Erythroblast (primary cell): Measurements from ENCODE around the gene TULP1.

Experiments
- GATA1 ChIP-seq: IDR thresholded peaks from 2 replicates; pipeline ENCODE4 v1.6.1; 2011; ENCODE audit warnings: low read depth, mild to moderate bottlenecking, control low read depth, low read length, moderate library complexity
- POLR2A ChIP-seq: IDR thresholded peaks from 2 replicates; pipeline ENCODE4 v1.6.1; 2011; ENCODE audit warnings: mild to moderate bottlenecking, low read length

DNA sequence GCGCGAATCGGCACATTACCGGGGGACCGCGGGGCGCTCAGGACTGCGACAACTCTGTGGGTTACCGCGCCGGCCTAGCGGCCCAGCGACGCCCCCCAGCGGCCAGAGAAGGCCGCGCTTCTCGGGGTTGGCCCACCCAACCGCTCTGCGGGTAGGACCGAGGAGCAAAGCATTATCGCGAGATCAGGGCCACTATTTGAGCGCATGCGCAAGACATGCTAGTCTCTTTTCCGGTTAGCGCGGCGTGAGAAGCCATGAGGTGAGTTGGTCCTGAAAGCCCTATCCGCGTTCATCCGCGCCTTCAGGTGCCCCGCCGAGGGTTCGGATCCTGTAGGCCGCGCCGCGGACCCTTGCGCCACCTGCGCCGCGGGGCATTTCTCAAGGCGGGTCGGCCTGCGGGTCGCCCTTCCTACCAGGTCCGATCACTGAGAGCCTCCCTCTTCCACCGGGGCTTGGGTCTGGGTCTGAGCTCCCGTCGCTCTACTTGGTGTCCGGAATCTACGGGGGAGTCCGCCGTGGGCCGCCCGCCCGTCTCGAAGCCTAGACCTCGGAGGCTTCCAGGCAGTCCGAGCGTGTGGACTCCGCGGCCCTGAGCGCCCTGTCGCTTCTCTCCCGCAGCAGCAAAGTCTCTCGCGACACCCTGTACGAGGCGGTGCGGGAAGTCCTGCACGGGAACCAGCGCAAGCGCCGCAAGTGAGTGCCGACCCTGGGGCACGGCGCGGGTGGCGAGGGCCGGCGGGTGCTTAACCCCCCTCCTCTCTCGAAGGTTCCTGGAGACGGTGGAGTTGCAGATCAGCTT lies 44.3 kb downstream of the TULP1 start, which contains the start of gene RPL10A:
- peak; percentile 99 for TF ChIP-seq POLR2A
- no peak for TF ChIP-seq GATA1
